HG02852 (cell line): ENCODE measurements around the gene WDR38.
"Not testable (repeated sequence)": the region's sequence is repeated elsewhere in the genome, so short reads cannot be mapped to it uniquely, and the experiment has no call there.

ENCODE experiments used
- ATAC-seq: cut with Tn5 transposase; IDR thresholded peaks from one replicate; pipeline ENCODE4 v1.9.1; 2021; ENCODE audit warnings: mild to moderate bottlenecking, moderate library complexity; ENCODE audit not compliant: unreplicated experiment

The WDR38 gene

DNA sequence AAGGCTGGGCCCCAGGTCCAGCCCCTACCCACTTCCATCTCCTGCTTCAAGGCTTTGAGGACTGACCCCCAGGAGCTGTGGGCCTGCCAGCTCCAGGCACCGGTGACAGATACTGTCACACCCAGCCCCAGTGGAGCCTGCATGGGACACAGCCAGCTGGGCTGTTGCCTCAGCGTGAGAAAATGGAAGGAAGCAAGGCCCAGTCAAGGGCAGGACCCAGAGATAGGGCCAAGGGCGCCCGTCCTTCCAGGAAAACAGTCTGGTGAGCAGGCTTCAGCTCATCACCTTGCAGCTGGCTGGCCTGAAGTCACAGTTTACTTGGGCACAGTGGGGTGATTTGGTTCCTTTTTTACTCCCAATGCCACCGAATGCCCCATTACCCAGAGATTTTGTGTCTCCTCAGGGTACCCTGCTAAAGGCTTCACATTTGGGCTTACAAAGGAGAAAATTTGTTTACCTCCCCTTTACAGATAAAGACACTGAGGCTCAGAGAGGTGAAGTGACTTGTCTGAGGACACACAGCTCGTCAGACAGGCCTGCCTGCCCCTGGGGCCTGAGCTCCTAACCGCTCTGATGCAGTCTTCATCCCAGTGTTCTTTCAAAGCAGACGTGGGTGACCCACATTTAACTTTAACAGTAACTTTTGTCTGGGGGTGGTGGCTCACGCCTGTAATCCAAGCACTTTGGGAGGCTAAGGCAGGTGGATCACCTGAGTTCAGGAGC is 21.5 kb upstream of the WDR38 start:
- no peak for ATAC-seq

DNA sequence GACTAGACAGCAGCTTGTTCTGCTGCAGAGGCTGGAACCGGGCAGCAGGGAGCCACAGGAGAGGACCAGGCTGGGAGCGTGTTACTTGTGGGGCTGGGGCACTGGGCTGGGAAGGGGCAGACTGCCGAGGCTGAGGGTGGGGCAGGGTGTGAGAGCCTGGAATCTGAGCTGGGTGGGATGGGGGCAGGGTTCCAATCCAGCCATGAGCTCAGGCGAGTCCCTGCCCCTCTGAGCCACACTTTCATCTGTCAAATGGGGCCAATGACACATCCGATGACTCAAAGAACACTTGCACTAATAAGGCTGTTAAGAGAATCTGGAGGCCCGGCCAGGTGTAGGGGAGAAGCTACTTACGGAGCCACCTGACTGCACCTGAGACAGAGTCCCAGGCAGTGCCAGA is 18.7 kb upstream of the WDR38 start:
- ATAC-seq: no peak

- no peak for ATAC-seq
These were observed 18.2 kb upstream of the WDR38 start for GRCh38 chr9:124835026-124835557.

- ATAC-seq: not testable (repeated sequence)
These were observed 15.1 kb upstream of the WDR38 start for GRCh38 chr9:124838132-124838531.

DNA sequence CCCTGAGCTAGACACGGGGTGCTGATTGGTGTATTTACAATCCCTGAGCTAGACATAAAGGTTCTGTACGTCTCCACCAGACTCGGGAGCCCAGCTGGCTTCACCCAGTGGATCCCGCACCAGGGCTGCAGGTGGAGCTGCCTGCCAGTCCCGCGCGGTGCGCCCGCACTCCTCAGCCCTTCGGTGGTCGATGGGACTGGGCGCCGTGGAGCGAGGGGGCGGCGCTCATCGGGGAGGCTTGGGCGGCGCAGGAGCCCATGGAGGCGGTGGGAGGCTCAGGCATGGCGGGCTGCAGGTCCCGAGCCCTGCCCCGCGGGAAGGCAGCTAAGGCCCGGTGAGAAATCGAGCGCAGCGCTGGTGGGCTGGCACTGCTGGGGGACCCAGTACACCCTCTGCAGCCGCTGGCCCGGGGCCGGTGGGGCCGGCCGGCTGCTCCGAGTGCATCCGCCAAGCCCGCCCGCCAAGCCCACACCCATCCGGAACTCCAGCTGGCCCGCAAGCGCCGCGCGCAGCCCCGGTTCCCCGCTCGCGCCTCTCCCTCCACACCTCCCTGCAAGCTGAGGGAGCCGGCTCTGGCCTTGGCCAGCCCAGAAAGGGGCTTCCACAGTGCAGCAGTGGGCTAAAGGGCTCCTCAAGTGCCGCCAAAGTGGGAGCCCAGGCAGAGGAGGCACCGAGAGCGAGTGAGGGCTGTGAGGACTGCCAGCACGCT is 14.5 kb upstream of the WDR38 start:
- ATAC-seq: not testable (repeated sequence)

DNA sequence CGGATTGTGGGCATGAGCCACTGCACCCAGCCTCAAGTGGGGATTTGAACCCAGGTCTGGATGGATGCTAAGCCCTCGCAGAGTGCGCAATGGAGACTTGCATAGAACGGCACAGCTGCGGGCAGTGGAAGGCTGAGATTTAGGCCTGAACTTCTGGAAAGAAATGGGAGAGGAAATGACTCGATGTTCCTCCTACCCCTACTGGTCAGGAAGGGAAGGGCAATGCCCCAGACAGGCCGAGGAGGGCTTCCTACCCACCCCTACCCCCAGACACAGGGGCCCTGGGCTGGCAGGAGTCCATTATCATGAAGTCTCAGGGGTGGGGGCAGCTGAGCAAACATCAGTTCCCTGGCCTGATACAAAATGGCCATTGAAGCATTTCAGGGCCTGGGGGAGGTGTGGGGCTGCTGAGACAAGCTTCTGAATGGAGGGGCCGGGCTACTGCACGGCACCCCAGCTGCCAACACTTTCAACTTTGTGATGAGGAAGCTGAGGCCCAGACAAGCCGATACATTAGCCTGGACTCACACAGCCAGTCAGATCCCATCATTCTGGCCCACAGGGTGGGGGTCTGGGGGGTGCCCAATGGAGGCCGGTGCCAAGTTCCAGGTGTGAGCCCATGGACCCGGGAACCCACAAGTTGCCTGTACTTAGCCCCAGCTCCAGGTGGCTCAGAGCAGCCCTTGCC is 13.5 kb upstream of the WDR38 start:
- ATAC-seq: no peak

DNA sequence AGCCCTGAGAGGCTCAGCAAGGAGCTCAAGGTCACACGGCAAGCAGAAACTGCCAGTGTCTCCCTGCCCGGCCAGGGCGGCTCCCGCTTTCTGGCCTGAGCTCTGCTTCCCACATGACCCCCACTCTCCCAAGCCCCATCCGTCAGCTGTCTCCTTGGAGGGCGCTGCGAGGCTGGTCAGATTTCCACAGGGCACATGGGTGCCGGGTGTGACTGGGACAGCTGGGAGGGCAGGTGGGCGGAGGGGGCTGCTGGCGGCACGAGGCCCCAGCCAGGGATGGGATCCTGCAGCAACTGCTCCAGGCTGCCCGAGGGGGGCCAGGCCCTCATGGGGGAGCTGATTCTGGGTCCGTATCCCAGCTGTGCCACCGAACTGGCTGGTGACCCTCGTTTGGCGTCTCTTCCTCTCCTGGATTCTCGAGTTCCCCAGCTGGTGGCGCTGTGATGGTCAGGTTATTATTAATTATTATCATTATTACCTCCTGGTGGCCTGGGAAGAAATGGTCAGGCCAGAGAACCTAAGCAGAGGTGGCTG is 12.9 kb upstream of the WDR38 start:
- no peak for ATAC-seq

DNA sequence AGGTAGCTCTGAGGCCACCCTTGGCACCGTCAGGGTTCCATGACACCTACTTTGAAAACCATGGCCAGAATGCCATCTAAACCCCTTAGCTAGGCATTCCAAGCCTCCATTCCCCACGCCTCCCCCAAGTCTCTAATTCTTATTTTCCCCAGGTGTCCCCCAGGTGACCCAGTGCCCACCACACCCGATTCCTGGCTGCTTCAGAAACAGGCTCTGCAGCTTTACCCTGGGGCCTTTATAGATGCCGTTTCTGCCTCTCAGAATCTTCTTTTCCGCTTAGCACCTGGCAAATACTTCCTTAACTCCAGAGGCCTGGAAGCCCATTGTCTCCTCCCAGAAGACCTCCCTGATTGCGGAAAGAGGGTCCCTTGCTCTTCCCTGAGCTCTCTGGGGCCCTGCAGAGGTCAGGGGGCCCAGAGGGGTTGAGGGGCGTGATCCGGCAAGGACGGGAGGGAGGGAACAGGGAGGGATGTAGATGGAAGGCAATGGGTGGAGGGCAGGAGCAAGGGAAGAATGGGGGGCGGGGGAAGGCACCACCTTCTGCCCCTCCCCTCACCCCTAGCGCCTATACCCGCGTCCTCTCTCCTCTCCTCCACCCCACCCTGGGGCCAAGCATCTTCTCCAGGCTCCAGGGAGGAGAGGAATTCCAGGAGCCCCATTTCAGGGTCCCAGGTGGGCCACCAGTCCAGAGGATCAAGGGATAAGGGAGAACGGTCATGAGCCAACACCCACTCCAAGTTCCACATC is 12.0 kb upstream of the WDR38 start:
- ATAC-seq: no peak

GRCh38 chr9:124843456-124844034 is 9.7 kb upstream of the WDR38 start:
- ATAC-seq: no peak

GRCh38 chr9:124844291-124844690 is 9.0 kb upstream of the WDR38 start:
- ATAC-seq: no peak

DNA sequence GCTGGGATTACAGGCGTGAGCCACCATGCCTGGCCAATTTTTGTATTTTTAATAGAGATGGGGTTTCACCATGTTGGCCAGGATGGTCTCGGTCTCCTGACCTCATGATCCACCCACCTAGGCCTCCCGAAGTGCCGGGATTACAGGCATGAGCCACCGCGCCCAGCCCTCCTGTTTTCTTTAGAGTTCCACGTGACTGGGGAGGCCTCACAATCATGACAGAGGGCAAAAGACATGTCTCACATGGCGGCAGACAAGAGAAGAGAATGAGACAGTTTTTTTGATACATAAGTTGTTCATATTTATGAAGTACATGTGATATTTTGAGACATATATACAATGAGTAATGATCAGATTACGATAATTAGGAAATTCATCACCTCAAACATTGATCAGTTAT is 6.8 kb upstream of the WDR38 start:
- not testable (repeated sequence) for ATAC-seq

DNA sequence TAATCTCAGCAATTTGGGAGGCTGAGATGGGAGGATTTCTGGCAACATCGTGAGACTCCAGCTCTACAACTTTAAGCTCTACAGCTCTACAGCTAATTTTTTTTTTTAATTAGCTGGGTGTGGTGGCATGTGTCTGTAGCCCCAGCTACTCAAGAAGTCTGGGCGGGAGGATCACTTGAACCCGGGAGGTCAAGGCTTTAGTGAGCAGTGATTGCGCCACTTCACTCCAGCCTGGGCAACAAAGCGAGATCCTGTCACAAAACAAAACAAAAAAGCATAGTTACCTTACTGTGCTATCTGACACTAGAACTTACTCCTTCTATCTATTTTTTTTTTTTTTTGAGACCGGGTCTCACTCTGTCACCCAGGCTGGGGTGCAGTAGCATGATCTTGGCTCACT is 6.3 kb upstream of the WDR38 start:
- ATAC-seq: no peak

DNA sequence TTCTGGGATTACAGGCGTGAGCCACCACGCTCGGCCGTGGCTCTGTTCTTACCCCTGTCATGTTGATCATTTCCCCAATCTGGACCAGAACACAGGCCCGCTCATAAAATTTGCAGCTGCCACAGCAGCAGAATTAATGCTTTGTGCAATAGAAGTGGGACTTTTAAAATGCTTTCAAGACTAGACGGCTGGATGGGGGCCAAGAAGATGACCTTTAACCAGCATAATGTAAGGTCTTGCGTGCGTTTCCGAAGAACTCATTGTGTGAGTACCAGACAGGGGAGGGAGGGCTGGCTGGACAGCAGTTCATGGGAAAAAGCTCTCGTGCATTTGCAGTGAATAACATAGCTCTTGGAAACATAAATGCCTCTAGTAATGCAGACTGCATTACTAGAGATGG is 3.5 kb upstream of the WDR38 start:
- ATAC-seq: no peak

- no peak for ATAC-seq
These were observed 985 bp upstream of the WDR38 start for GRCh38 chr9:124852121-124852828.

GRCh38 chr9:124853605-124854143 is 414 bp downstream of the WDR38 start:
- ATAC-seq: no peak

DNA sequence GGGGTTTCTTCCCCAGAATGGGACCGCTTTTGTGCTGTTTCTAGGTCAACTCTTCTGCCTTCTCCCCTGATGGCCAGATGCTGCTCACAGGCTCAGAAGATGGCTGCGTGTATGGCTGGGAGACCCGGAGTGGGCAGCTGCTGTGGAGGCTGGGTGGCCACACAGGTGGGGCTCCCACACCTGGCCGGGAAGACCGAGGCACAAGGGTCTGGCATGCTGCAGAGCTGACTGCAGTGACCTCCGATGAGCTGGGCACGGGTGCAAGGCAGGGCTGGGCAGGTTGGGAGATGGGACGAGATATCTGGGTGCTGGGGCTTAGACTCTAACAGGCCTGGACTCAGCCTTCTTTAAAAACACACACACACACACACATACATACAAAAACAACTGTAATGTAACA is 901 bp downstream of the WDR38 start:
- ATAC-seq: no peak

GRCh38 chr9:124854822-124855221 is 1.6 kb downstream of the WDR38 start:
- ATAC-seq: no peak

GRCh38 chr9:124855566-124855943 is 2.3 kb downstream of the WDR38 start:
- ATAC-seq: no peak

DNA sequence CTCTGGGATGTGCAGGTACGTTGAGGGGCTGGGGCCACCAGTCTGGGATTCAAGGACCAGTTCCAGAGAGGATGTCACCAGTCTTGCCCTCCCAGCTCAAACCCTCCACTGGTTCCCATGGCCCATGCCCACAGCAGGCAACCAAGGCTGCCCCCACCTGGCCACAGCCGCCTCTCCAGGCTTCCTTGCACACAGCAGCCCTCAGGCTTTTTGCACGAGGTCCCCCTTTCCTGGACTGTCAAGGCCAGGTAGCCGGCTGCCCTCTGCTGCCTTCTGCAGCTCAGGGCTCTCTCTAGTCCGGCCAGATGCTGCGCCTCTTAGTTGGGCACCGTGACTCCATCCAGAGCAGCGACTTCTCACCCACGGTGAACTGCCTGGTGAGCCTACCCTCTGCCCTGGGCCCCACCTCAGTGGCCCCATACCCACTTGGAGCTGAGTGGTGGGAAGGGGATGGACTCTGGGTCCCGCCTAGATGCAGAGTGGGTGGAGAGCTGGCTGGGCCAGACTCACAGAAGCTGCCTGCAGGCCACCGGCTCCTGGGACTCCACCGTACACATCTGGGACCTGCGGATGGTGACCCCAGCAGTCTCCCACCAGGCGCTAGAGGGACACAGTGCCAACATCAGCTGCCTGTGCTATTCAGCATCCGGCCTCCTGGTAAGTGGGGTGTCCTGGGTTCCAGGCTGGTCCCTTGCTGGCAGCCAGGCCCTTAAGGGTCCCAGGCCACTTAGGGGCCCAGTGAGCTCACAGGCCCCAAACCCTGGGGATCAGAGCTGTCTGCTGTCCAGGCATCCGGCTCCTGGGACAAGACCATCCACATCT is 2.9 kb downstream of the WDR38 start:
- no peak for ATAC-seq
